HG02763 (cell line): Measurements from ENCODE around the gene GALNT11.
"Not testable (repeated sequence)": the region's sequence is repeated elsewhere in the genome, so short reads cannot be mapped to it uniquely, and the experiment has no call there.

ENCODE experiments used
- ATAC-seq: cut with Tn5 transposase; IDR thresholded peaks from one replicate; pipeline ENCODE4 v1.9.1; 2021; ENCODE audit warnings: mild to moderate bottlenecking, moderate library complexity; ENCODE audit not compliant: unreplicated experiment

Gene GALNT11

DNA sequence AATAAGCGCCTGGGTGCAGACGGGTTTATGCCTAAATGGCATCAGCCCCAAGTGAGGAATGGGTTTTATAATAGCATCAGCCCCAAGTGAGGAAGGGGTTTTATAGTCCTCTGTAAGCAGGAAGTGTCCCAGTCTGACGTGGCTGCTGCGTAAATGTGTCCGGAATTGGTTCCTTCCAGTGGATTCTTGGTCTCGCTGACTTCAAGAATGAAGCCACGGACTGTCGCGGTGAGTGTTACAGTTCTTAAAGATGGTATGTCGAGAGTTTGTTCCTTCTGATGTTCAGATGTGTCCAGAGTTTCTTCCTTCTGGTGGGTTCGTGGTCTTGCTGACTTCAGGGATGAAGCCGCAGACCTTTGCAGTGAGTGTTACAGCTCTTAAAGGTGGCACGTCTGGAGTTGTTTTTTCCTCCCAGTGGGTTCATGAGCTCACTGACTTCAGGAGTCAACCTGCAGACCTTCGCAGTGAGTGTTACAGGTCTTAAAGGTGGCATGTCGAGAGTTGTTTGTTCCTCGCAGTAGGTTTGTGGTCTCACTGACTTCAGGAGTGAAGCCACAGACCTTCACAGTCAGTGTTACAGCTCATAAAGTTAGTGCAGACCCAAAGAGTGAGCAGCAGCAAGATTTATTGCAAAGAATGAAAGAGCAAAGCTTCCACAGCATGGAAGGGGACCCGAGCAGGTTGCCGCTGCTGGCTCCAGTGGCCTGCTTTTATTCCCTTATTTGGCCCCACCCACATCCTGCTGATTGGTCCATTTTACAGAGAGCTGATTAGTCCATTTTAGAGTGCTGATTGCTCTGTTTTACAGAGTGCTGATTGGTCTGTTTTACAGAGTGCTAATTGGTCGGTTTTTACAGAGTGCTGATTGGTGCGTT lies 2.3 kb downstream of the GALNT11 start:
- ATAC-seq = not testable (repeated sequence)

DNA sequence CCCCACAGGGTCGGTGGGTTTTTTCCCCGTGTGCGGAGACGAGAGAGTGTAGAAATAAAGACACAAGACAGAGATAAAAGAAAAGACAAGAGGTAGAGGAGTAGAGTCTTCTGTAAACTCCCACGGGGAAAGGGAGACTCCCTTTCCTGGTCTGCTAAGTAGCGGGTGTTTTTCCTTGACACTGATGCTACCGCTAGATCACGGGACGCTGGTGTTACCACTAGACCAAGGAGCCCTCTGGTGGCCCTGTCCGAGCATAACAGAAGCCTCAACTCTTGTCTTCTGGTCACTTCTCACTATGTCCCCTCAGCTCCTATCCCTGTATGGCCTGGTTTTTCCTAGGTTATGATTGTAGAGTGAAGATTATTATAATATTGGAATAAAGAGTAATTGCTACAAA lies 4.6 kb downstream of the GALNT11 start:
- ATAC-seq = not testable (repeated sequence)

DNA sequence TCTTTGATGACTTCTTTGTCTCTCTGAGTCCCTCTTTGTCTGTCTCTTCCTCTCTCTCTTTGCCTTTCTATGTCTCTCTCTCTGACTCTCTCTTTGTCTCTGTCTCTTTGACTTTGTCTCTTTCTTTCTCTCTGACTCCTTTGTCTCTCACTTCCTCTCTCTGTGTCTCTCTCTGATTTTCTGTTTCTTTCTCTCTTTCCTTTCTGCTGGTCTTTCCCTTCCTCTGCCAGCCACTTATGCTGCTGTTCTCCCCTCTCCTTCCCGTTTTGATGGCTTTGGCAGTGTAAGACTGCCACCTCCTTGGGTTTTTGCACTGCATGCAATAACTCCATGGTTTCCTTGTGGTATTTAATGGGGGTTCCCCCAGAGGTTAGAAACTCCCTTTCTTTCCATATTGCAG lies 5.2 kb downstream of the GALNT11 start:
- ATAC-seq = not testable (repeated sequence)

DNA sequence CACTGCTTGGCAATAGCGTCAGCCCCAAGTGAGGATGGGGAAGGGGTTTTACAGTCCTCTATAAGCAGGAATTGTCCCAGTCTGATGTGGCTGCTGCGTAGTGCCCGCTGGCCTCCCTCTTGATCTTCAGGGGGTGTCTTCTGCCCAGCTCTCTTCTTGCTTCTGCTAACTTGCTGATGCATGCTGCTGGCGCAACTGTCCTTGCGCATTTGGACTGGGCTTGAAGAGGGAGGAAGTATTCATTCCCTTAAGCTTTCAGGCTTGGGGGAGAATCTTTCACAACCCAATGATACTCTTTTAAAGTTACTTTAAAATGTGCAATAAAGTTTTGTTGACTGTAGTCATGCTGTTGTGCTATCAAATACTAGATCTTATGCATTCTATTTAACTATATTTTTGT lies 10.3 kb downstream of the GALNT11 start:
- ATAC-seq = no peak

DNA sequence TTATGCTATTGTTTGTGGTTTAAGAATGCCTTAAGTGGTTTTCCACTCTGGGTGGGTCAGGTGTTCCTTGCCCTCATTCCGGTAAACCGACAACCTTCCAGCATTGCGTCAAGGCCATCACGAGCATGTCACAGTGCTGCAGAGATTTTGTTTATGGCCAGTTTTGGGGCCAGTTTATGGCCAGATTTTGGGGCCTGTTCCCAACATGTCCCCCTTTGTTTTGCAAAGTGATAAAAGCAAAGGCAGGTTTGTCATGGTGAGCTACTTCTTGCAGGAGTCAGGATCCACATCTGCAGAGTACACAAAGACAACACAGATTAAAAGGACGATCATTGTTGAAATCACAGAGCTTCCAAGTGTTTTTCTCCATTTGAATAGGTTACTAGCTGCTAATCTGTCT lies 12.9 kb downstream of the GALNT11 start:
- not testable (repeated sequence) for ATAC-seq

DNA sequence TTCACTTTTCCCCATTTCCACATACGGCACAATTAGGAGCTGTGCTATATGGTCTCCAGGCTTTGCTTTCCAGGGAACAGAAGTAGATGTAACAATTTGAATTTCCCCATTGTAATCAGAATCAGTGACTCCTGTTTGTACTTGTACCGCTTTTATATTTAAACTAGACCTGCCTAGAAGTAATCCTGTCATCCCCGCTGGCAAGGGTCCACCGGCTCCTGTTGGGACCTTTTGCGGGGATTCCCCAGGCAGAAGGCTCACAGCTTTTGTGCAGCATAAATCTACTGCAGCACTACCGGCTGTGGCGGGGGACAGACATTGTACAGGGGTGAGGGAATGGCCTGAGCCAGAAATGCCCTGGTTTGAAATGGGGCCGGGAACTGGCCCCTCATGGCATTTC lies 17.6 kb downstream of the GALNT11 start:
- not testable (repeated sequence) for ATAC-seq

DNA sequence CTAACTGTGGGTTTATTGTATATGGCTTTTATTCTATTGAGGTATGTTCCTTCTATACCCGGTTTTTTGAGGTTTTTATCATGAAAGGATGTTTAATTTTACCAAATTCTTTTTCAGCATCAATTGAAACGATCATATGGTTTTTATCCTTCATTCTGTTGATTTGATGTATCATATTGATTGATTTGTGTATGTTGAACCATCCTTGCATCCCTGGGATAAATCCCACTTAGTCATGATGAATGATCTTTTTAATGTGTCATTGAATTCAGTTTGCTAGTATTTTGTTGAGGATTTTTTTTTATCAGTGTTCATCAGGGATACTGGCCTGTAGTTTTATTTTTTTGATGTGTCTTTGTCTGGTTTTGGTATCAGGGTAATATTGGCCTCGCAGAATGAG lies 19.4 kb downstream of the GALNT11 start:
- ATAC-seq = not testable (repeated sequence)

DNA sequence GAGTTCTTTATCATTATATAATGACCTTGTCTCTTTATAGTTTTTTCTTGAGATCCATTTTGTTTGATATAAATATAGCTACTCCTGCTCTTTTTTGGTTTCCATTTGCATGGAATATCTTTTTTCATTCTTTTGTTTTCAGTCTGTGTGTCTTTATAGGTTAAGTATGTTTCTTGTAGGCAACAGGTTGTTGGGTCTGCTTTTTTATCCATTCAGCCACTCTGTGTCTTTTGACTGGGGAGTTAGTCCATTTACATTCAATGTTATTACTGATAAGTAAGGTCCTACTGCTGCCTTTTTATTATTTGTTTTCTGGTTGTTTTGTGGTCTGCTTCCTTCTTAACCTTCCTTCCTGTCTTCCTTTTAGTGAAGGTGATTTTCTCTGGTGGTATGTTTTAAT lies 21.1 kb downstream of the GALNT11 start:
- ATAC-seq = no peak

DNA sequence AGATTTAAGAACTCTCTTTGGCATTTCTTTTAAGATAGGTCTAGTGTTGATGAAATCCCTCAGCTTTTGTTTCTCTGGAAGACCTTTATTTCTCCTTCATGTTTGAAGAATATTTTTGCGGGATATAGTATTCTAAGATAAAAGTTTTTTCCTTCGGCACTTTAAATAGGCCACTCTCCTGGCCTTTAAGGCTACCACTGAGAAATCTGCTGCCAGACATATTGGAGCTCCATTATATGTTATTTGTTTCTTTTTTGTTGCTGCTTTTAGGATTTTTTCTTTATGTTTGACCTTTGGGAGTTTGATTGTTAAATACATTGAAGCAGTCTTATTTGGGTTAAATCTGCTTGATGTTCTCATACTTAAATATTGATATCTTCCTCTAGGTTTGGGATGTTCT lies 22.6 kb downstream of the GALNT11 start:
- ATAC-seq = no peak

DNA sequence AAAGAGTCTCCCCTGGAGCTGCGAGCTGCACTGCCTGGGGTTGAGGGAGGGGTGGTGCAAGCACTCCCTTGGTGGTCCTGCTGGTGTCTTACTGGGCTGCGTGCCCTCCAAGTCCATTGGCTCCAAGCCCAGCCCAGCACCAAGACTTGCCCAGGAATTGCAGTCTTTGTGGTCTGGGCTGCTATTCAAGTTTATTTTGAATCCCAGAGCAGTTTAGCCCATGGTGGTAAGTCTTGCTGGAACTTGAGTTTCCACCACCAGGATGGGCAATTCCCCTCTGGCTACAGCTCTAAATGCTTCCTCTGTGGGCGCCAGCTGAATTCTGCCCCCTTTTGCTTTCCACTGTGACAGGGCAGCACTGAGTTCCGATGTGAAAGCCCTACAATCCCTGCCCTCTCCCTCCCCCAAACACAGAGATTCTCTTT lies 25.1 kb downstream of the GALNT11 start:
- ATAC-seq = no peak

DNA sequence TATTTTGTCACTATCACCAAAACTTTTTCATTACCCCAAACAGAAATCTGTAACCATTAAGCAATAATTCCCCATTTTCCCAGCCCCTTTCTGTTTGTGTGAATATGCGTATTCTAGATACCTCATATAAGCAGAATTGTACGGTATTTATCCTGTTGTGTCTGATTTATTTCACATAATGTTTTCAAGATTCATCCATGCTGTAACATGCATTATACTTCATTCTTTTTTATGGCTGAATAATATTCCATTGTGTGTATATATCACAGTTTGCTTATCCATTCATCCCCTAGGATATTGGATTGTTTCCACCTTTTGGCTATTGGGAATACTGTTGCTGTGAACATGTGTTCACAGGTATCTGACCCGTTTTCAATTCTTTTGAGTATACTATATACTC lies 26.5 kb downstream of the GALNT11 start:
- ATAC-seq = no peak

DNA sequence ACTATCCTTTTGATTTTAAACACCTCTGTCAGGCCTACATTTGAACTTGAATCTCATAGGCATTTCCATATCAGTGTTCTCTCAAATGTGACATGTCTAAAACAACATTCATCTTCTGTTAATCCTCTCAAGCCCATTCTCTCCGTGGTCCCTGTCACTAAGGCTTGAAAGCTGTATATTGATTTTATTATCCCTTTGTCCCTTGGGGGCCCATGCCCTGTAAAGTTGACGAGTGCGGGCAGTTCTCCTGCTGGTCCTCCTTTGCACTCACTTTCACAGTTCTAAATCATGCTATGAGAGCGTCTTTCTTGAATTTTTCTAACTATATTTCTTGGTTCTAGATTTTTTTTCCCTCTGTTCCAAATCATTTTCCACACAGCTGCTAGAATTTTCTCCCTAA lies 27.3 kb downstream of the GALNT11 start:
- no peak for ATAC-seq

DNA sequence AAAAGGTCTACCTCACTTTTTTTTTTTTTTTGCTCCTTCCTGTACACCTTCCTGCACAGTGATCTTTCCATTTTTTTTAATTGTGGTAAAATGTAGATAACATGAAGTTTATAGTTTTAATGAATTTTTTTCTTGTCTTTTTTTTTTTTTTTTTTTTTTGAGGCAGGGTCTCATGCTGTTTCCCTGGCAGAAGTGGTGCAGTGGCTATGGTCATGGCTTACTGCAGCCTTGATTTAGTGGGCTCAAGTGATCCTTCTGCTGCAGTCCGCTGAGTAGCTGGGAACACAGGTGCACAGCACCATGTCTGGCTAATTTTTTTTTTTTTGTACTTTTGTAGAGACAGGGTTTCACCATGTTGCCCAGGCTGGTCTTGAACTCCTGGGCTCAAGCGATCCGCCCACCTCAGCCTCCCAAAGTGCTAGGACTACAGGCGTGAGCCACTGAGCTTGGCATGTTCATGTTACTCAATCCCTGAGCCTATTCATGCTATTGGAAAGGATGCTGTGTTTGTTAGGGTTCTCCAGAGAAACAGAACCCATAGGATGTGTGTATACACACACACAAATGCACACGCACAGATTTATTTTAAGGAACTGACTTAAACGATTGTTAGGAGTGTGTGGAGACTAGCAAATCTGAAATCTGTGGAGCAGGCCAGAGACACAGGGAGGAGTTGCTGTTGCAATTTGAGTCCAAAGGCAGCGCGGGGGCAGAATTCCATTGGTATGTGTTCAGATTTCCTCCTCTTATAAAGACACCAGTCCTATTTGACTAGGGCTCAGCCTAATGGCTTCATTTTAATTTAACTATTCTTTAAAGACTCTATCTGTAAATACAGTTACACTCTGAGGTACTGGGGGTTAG lies 29.1 kb downstream of the GALNT11 start:
- ATAC-seq = no peak

DNA sequence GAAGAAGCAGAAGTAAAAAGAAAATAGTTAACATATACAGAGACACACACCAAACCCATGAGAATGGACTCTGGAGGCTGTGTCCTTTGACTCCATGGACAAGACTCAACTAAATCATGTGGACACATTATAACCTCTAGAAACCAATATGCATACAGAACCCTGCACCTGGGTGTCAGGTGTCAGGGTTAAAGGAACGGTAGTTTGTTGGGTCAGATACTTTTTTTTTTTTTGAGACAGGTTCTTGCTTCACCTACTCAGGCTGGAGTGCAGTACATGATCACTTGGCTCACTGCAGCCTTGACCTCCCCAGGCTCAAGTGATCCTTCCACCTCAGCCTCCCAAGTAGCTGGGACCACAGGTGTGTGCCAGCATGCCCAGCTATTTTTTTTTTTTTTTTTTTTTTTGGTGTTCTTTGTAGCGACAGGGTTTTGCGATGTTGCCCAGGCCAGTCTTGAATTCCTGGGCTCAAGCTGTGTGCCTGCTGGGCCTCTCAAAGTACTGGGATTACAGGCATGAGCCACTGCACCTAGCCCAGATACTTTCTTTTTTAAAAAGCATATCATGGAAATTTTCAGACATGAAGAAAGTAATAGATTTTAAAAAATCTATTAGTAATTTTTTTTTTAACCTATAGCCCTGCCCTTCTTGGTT lies 31.3 kb downstream of the GALNT11 start:
- no peak for ATAC-seq

DNA sequence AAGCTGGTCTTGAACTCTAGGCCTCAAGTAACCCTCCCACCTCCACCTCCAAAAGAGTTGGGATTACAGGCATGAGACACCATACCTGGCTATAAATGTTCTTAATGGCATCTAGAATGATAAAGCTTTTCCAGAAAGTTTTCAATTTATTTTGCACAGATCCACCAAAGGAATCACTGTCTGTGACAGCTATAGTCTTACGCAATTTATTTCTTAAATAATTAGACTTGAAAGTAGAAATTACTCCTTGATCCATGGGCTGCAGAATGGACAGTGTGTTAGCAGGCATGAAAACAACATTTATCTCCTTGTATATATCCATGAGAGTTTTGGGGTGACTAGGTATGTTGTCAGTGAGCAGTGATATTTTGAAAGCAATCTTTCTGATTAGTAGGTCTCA lies 33.8 kb downstream of the GALNT11 start:
- ATAC-seq = no peak

DNA sequence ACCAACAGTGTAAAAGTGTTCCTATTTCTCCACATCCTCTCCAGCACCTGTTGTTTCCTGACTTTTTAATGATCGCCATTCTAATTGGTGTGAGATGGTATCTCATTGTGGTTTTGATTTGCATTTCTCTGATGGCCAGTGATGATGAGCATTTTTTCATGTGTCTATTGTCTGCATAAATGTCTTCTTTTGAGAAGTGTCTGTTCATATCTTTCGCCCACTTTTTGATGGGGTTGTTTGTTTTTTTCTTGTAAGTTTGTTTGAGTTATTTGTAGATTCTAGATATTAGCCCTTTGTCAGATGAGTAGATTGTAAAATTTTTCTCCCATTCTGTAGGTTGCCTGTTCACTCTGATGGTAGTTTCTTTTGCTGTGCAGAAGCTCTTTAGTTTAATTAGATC lies 35.6 kb downstream of the GALNT11 start:
- ATAC-seq = not testable (repeated sequence)

DNA sequence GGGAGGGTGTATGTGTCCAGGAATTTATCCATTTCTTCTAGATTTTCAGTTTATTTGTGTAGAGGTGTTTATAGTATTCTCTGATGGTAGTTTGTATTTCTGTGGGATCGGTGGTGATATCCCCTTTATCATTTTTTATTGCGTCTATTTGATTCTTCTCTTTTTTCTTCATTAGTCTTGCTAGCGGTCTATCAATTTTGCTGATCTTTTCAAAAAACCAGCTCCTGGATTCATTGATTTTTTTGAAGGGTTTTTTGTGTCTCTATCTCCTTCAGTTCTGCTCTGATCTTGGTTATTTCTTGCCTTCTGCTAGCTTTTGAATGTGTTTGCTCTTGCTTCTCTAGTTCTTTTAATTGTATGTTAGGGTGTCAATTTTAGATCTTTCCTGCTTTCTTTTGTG lies 37.7 kb downstream of the GALNT11 start:
- ATAC-seq = not testable (repeated sequence)

DNA sequence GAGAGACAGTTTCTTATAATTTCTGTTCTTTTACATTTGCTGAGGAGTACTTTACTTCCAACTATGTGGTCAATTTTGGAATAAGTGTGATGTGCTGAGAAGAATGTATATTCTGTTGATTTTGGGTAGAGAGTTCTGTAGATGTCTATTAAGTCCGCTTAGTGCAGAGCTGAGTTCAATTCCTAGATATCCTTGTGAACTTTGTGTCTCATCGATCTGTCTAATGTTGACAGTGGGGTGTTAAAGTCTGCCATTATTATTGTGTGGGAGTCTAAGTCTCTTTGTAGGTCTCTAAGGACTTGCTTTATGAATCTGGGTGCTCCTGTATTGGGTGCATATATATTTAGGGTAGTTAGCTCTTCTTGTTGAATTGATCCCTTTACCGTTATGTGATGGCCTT lies 38.3 kb downstream of the GALNT11 start:
- not testable (repeated sequence) for ATAC-seq

DNA sequence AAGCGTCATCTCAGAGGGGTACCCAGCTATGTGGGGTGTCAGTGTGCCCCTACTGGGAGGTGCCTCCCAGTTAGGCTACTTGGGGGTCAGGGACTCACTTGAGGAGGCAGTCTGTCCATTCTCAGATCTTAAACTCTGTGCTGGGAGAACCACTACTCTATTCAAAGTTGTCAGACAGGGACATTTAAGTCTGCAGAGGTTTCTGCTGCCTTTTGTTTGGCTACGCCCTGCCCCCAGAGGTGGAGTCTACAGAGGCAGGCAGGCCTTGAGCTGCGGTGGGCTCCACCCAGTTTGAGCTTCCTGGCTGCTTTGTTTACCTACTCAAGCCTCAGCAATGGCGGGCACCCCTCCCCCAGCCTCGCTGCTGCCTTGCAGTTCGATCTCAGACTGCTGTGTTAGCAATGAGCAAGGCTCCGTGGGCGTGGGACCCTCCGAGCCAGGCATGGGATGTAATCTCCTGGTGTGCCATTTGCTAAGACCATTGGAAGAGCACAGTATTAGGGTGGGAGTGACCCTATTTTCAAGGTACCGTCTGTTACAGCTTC lies 40.4 kb downstream of the GALNT11 start:
- ATAC-seq = not testable (repeated sequence)

DNA sequence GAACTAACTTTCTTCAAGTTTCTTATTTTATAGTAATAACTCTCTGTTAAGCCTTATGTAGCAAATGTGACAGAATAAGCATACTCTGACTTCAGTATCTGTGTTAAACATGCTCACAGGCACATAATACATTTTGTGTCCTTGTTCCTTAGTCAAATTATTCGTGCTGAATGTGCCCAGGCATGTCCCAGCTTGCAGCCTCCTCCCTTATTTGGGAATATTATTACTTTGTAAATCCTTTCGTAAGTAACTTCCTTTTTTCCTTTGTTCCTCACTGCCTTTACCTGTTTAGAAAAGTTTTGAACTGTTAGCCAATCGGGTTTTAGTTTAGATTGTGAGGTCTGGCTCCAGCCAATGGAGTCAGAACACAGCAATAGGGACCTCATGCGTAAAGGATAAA lies 46.9 kb downstream of the GALNT11 start:
- no peak for ATAC-seq

DNA sequence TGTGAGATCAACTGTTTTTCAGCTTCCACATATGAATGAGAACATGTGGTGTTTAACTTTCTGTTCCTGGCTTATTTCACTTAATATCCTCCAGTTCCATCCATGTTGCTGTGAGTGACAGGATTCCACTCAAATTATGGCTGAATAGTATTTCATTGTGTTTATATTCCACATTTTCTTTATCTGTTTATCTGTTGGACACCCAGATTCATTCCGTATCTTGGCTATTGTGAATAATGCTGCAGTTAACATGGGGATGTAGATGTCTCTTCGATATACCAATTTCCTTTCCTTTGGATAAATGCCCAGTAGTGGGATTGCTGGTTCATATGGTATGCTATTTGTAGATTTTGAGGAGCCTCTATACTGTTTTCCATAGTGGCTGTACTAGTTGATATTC lies 47.9 kb downstream of the GALNT11 start:
- ATAC-seq = no peak
